OCI-LY7 (cell line): ENCODE results near the gene PDE11A.

Experiments used
- CTCF ChIP-seq: fragments of 200-600 bp; sonication (generic); conservative IDR thresholded peaks from 2 replicates; pipeline ENCODE4 v1.5.1; 2014; ENCODE audit warnings: mild to moderate bottlenecking, antibody characterized with exemption, low read length, moderate library complexity, mixed read lengths
- EZH2phosphoT487 ChIP-seq: fragments of 200-600 bp; sonication (generic); IDR thresholded peaks from 2 replicates; pipeline ENCODE4 v1.6.1; 2018; ENCODE audit warnings: low read depth, borderline replicate concordance, mild to moderate bottlenecking, mixed run types, antibody characterized with exemption, low read length, moderate library complexity, mixed read lengths

- no peak for TF ChIP-seq EZH2phosphoT487
- TF ChIP-seq CTCF, result no peak
These were observed 461.8 kb downstream of the PDE11A start for GRCh38 chr2:177610813-177611212.
